GM19452 (cell line): Measurements from ENCODE around the gene TRPM5.

Experiments
- ATAC-seq: cut with Tn5 transposase; IDR thresholded peaks from one replicate; pipeline ENCODE4 v1.9.1; 2021; ENCODE audit not compliant: unreplicated experiment

Gene TRPM5

DNA sequence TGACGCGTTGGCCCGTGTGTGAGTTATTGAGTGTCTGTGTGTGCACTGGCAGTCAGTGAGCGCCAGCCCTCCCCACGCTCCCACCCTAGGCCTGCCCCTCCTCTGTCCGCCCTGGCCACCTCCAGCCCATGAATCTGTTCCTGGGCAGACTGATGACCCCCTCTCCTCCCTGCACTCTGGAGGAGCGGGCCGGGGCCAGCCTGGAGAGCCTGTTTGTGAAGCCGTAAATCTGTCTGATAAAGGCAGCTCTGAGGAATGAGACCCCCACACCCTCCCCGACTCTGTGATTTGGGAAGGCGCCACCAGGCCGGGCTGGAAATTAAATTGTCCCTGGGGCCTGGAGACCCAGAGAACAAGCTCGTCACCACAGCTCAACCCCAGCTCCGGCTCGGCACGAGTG lies 35.2 kb downstream of the TRPM5 start:
- ATAC-seq, result no peak

DNA sequence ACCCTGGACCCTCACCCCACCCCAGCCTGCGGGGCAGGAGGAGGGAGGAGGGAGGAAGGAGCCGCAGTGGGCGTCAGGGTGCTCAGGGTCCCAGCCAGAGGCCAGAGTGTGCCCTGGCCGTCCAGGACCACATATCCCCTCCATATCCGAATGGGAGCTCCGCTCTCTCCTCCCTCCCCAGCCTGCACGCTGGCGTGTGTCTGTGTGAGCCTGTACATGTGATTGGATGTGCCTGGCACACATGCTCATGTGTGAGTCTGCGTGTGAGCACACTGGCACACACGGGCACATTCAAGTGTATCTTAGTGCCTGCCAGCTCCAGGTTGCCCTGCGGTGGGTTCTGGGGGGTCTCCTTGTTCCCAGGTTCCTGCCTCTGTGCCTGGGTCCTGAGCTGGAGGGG lies 35.6 kb downstream of the TRPM5 start:
- ATAC-seq, result no peak

DNA sequence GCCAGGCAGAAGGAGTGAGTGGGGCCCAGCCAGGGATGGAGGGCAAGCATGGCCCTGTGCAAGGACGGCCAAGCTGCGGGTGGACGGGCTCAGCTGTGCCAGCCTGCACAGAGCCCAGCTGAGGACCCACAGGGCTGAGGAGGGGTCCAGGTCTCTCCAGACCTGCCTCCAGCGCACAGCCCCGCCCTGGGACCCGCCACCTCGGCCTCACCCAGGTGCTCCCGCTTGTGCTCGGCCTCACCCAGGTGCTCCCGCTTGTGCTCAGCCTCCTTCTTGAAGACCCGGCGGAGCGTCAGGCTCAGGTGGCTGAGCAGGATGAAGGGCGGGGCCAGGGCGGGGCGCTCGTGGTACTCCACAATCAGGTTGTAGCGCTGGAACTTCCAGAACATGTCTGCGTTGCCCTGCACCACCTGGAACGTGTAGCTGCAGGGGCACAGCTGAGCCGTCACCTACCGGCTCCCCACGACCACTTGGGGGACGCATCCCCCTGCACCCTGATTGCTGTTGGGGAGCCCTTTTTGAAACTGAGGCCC lies 37.4 kb downstream of the TRPM5 start:
- ATAC-seq, result no peak

DNA sequence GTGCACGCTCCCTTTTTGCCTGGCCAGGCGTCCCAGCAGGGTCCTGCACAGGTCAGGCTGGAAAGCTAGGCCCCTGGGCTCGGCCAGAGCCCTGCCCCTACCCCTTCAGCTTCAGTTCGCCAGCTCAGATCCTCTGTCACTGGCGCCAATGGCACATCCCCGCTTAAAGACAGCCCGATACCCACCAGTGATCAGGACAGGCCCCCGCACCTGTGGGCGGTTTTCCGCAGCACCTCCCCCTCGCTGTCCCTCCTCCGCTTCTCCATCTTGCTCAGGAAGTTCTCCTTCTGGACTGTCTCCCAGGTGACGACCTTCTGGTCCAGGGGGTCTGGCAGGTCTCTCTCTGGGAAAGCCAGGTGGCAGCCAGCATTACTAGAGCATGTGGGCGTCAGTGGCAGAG lies 37.9 kb downstream of the TRPM5 start:
- no peak for ATAC-seq

DNA sequence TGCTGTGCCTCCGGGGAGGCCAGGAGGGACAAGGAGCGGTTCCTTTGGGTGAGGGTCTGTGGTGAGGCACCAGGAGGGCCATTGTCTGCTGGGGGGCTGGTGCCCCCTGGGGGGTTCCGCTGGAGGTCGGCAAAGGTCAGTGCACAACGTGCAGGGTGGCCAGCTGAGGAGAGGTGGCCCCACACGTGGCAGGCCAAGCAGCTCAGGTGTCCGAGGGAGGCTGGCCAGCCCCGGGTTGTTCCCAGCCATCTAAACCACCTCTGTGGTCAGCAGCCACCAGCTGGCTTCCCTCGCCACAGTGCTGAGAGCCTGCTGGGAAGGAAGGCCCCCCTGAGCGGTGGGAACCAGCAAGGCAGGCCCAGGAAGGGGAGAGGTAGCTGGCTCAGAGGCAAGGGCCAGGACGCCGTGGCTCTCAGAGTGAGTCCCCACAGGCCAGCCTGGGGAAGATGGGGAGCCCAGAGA lies 39.5 kb downstream of the TRPM5 start:
- no peak for ATAC-seq

DNA sequence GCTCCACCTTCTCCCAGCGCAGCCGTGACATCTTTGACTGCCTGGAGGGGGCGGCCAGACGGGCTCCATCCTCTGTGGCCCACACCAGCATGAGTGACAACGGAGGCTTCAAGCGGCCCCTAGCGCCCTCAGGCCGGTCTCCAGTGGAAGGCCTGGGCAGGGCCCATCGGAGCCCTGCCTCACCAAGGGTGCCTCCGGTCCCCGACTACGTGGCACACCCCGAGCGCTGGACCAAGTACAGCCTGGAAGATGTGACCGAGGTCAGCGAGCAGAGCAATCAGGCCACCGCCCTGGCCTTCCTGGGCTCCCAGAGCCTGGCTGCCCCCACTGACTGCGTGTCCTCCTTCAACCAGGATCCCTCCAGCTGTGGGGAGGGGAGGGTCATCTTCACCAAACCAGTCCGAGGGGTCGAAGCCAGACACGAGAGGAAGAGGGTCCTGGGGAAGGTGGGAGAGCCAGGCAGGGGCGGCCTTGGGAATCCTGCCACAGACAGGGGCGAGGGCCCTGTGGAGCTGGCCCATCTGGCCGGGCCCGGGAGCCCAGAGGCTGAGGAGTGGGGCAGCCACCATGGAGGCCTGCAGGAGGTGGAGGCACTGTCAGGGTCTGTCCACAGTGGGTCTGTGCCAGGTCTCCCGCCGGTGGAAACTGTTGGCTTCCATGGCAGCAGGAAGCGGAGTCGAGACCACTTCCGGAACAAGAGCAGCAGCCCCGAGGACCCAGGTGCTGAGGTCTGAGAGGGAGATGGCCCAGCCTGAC lies 41.2 kb downstream of the TRPM5 start:
- ATAC-seq, result no peak

DNA sequence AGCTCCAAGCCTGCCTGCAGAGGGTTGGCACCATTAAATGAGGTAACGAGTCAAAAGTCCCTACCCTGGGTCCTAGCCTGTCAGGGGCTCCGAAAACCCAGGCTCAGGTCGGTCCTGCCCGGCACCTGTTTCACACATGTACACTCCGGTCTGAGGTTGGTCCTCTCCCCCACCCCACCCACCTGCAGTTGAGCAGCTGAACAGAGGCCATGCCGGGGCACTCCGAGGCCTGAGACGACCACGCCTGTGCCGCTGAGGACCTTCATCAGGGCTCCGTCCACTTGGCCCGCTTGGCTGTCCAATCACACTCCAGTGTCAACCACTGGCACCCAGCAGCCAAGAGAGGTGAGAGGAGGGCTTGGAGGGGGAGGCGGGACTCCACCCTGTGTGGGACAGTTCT lies 42.2 kb downstream of the TRPM5 start:
- no peak for ATAC-seq

DNA sequence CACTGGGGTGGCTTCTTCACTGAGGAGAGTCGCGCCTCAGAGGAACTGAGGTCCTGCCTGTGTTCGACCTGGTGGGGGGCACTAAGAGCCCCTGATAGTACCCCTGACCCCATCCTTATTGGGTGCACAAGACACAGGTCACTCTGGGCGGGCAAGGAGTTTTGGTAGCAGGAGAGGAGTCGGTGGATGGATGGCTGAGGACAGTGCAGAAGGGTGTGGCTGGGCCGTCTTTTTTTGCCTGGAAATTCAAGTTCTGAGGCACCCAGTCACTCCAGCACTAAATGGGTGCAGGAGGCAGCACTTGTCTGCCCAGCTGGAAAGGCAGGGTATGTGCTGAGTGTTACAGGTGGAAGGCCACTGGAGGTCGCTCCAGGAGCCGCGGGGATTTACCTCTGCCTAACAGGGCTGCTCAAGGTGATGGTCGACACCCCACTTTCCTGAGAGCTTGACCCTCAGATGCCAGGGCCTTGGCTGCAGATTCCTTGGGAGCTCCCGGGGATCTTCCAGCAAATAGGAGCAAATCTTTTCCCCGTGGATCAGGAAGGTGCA lies 42.8 kb downstream of the TRPM5 start:
- no peak for ATAC-seq

DNA sequence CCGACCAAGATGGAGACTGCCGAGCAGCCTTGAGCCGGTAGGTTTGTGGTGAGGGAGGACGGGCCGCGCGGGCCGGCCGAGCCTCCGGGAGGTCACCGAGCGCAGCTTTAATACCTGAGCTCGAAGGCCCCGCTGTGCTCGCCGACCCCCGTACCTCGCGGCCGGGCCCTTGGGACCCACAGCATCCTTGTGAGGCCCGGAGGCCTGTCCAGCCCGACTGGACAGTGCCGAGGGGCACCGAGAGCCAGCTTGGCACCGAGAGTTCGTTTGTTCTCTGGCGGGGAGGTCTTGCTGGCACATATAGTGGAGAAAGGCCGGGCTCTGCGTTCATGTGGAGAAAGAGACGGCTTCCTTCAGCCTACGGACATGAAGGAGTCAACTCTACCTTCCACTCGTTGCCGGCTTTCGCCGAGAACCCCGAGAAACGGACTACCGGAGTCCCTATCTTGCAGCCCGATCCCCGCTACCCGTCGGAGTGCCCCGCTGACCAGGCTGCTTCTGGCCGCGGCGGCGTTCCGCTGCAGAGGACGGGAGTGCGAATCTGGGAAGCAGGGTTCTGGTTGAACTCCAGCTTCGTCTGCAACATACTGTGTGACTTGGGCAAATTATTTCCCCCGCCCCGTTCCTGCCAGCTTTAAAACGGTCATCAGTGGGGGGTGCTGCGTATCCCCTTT lies 43.4 kb downstream of the TRPM5 start:
- ATAC-seq, result no peak

DNA sequence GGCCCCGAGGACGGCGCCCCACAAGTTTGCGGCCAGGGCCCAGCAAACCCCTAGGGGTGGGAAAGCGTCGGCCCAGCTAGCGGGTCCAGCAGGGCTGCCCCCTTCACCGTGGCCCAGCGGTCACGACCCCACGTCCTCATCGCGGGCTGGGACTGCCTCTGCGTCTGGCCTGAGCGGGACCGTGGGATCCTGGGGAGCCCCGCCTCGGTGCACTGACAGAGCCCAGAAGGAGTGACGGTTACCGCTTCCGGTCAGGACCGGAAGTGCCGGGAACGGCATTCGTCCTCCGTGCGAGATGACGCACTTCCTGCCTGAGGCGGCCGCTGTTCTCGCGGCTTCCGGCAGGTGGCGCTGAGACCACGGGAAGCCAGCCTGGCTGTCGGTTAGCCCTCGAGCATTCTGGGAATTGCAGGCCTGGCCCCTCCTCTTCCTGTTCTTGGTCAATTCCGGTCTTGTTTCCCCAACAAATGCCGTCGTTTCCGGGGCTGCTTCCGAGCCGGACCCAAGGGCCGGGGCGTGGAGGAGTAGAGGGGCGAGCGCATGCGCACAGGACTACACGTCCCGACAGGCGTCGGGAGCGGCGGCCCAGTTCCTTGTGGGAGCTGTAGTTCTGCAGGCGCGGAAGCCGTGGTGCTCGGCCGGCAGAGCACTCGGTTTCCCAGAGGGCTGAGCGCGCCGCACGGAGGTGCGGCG lies 44.1 kb downstream of the TRPM5 start, which contains the start of gene TSSC4:
Gene TSSC4, plus strand, starts transcription at position 682 of the 693 bp plus-strand sequence. CDS start 1,884 bp downstream, outside the sequence.
- ATAC-seq, result peak; percentile 83

DNA sequence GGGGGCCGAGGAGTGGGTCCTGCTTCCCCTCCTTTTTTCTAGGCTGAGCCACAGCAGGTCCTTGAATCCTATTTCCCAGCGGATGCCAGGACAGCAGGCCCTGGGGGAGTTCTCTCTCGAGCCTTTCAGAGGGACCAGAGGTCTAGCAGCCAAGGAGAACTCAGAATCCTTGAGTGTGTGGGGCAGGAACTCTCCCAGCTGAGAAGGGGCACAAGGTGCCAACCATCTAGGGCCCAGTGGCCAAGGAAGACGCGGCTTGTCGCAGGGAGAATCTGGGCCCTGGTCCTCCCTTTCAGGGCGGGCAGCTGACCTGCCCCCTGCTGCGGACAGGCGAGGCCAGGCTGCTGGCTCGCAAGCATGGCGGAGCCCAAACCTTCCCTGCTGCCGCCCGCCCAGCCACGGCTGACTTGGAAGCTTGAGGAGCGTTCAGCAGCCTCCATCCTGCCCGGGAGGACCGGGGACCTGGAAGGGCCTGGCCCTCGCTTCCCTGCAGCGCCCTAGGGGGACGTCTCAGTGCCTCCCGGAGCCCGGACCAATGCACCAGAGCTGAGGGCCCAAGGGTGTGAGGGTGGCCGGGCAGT lies 44.7 kb downstream of the TRPM5 start:
- ATAC-seq, result no peak

DNA sequence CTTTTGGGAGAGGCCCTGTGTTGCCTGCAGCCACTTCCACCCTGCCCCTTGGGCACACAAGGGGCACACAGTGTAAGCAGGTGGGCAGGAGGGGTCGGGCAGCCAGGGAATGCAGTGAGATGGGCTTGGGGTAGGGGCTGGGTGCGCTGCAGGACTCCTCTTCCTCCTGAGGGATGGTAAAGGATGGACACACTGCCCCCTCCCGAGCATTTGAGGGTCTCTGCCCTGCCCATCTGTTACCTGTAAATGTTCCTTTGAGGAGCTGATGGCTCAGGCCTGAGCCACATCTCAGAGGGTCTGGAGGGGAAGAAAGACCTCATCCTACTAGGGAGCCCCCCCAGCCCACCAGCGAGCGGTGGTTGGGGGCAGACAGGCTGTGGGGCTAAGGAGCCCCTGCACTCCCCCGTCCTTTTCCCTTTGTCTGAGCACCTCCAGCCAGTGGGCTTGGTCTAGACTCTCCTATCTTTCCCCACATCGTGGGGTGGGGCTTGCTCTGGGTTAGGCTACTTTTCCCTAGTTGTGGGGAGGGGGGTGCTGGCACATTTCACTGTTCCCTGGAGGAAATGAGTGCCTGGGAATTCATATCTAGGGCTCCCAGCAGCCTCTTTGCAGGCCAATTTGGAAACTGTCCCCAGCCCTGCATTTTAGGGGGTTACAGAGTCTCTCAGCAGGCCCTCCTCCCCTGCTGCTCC lies 45.5 kb downstream of the TRPM5 start:
- no peak for ATAC-seq

DNA sequence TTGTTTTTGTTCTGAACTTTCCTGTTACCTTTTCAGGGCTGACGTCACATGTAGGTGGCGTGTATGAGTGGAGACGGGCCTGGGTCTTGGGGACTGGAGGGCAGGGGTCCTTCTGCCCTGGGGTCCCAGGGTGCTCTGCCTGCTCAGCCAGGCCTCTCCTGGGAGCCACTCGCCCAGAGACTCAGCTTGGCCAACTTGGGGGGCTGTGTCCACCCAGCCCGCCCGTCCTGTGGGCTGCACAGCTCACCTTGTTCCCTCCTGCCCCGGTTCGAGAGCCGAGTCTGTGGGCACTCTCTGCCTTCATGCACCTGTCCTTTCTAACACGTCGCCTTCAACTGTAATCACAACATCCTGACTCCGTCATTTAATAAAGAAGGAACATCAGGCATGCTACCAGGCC lies 47.3 kb downstream of the TRPM5 start:
- no peak for ATAC-seq

DNA sequence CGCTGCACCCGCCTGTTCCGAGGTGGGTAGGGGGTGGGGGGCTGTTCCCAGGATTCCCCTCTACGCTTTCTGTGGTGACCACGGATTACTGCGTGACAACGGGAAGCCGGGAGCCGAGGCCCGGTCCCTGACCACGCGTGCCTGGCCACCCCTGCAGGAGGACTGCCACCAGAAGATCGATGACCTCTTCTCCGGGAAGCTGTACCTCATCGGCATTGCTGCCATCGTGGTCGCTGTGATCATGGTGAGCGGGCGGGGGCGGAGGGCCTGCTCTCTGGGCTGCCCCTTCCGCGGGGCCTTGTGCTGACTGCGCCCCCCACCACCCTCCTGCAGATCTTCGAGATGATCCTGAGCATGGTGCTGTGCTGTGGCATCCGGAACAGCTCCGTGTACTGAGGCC lies 47.8 kb downstream of the TRPM5 start:
- no peak for ATAC-seq

DNA sequence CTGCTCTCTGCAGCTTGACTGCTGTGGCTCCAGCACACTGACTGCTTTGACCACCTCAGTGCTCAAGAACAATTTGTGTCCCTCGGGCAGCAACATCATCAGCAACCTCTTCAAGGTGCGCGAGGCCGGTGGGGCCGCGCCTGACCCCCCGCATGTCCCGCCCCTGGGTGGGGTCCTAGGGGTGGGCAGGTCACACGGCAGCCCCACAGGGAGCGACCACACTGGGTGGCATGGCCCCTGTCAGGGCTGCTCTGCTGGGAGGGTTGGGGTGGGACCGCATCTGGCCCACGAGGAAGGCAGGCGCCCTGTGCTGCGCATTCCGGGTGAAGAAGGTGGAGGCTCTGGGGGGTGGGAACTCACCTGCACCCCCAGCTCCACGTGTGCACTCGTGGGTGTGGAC lies 48.5 kb downstream of the TRPM5 start:
- no peak for ATAC-seq

DNA sequence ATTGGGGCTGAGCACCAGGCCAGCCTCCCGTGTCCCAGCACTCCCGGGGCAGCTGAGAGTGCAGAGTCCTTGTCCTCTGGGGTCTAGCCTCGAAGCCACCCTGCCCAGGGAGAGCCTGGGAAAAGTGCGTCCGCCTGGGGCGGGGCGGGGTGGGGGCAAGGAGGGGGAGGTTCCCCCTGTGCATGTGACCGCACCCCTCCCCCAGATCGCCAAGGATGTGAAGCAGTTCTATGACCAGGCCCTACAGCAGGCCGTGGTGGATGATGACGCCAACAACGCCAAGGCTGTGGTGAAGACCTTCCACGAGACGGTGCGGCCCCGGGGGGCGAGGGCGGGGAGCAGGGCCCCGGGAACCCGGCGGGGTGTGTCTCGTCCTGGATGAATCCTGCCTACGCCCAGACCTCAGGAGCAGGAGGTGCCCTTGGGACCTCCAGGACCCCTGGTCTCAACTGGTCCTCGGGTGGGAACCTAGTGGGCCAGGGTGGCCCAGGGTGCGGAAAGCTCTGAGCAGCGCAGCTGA lies 49.0 kb downstream of the TRPM5 start:
- no peak for ATAC-seq

DNA sequence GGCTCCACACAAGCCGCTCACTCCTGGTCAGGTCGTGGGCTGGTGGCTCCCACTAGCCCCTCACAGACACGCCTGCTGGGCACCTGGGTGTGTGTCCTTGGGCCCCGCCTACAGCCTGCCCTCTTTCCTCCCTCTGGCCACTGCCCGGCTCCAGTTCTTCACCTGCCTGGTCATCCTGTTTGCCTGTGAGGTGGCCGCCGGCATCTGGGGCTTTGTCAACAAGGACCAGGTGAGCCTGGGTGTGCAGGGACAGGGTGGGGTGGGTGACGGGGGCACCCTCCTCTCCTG lies 49.6 kb downstream of the TRPM5 start:
- ATAC-seq, result no peak
